WERI-Rb-1 (cell line): Measurements from ENCODE around the gene MUCL3.
"Not testable (repeated sequence)": the region's sequence is repeated elsewhere in the genome, so short reads cannot be mapped to it uniquely, and the experiment has no call there.

ENCODE experiments used
- DNase-seq: peaks from one replicate; pipeline ENCODE4 v3.0.0-alpha.2; 2020
- H3K27ac ChIP-seq: fragments of 250-450 bp; sonication (Bioruptor Pico); 2 replicates; pipeline ENCODE4 v1.5.1; 2020; ENCODE audit warnings: mild to moderate bottlenecking, moderate library complexity
- H3K27me3 ChIP-seq: fragments of 250-450 bp; sonication (Bioruptor Pico); 2 replicates; pipeline ENCODE4 v1.5.1; 2021; ENCODE audit warnings: mild to moderate bottlenecking, low read depth, moderate library complexity; ENCODE audit not compliant: insufficient read depth, severe bottlenecking
- H3K36me3 ChIP-seq: fragments of 250-450 bp; sonication (Bioruptor Pico); 2 replicates; pipeline ENCODE4 v1.5.1; 2020; ENCODE audit warnings: mild to moderate bottlenecking, moderate library complexity
- H3K4me3 ChIP-seq: 2 replicates; pipeline ENCODE4 v1.5.1; 2011; ENCODE audit warnings: low read depth, mild to moderate bottlenecking, control low read depth, low read length
- H3K9me3 ChIP-seq: fragments of 250-450 bp; sonication (Bioruptor Pico); 2 replicates; pipeline ENCODE4 v1.5.1; 2021; ENCODE audit warnings: mild to moderate bottlenecking, moderate library complexity; ENCODE audit not compliant: severe bottlenecking
- TF ChIP-seq, protein P1 (sequence below): IDR thresholded peaks from 2 replicates; pipeline ENCODE4 v1.5.1; 2011; ENCODE audit warnings: low read depth, mild to moderate bottlenecking, control low read depth, inconsistent platforms, low read length

The MUCL3 gene

DNA sequence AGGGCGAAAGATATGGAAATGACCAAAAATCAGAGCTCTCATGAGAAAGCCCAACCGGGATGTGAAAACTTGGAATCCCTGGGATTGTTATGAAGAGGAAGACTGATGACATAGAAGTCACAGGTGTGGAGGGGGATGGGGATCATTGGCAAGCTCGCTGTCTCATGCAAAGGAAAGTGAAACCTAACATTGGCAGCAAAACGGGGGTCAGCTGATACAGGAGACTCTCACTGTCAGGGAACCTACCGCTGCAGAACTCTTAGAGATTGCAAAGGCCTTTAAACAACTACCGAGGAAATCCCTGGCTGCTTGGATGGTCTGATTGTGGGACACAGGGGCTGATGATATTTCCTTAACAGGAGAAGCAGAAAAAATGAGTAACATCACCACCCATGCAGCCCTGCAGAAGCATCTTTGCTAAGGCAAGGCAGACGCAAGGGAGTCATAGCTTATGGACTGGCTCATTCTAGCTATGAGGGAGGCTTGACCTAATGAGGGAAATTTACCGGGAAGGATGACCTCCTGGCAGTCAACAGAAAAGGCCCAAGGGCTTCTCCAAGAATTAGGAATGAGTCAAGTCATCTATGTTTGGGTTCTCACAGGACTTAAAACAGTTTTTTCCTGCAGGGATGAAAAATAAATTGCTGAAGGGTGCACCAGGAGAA lies 49.8 kb downstream of the MUCL3 start:
- H3K27ac ChIP-seq, result no peak overlapping the region
- TF ChIP-seq, protein P1, sequence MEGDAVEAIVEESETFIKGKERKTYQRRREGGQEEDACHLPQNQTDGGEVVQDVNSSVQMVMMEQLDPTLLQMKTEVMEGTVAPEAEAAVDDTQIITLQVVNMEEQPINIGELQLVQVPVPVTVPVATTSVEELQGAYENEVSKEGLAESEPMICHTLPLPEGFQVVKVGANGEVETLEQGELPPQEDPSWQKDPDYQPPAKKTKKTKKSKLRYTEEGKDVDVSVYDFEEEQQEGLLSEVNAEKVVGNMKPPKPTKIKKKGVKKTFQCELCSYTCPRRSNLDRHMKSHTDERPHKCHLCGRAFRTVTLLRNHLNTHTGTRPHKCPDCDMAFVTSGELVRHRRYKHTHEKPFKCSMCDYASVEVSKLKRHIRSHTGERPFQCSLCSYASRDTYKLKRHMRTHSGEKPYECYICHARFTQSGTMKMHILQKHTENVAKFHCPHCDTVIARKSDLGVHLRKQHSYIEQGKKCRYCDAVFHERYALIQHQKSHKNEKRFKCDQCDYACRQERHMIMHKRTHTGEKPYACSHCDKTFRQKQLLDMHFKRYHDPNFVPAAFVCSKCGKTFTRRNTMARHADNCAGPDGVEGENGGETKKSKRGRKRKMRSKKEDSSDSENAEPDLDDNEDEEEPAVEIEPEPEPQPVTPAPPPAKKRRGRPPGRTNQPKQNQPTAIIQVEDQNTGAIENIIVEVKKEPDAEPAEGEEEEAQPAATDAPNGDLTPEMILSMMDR, result no peak
- no peak for DNase-seq
- H3K36me3 ChIP-seq, result no peaks in the 10 kb centered on the region
- no peak overlapping the region for H3K4me3 ChIP-seq
- H3K9me3 ChIP-seq, result peaks cover 15% of the 10 kb centered on the region
- peaks cover 34% of the 10 kb centered on the region for H3K27me3 ChIP-seq

GRCh38 chr6:30991891-30992290 lies 51.1 kb downstream of the MUCL3 start:
- TF ChIP-seq, protein P1, result no peak
- no peak overlapping the region for H3K4me3 ChIP-seq
- no peaks in the 10 kb centered on the region for H3K36me3 ChIP-seq
- no peak for DNase-seq
- H3K27ac ChIP-seq, result no peak overlapping the region
- peaks cover 15% of the 10 kb centered on the region for H3K9me3 ChIP-seq
- peaks cover 28% of the 10 kb centered on the region for H3K27me3 ChIP-seq

DNA sequence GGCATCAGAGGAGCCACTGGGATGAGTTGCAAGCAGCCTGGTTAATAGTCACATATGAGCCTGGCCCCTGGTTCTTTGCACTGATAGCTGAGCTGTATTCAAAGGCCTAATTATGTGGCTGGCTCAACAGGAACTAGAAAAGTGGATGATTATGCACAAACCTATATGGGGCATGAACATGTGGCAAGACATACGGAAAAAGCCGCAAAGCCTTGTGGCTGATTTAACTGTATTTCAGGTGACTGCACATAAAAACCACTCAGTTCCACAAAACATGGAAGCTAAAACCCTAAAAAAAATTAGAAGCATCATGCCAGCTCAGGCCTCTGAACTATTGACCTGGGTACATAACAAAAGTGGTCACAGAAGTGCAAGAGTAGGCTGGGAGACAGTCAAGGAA lies 56.5 kb downstream of the MUCL3 start:
- Histone ChIP-seq H3K27ac (no peak overlapping the region), H3K9me3 (peaks cover 12% of the 10 kb centered on the region), H3K27me3 (peaks cover 5% of the 10 kb centered on the region), H3K4me3 (no peak overlapping the region), H3K36me3 (no peaks in the 10 kb centered on the region)
- DNase-seq, result no peak
- TF ChIP-seq, protein P1, result no peak

GRCh38 chr6:30998785-30999184 lies 58.0 kb downstream of the MUCL3 start:
- Histone ChIP-seq H3K36me3 (no peaks in the 10 kb centered on the region), H3K4me3 (no peak overlapping the region), H3K27me3 (peaks cover 8% of the 10 kb centered on the region), H3K27ac (no peak overlapping the region), H3K9me3 (peaks cover 8% of the 10 kb centered on the region)
- no peak for DNase-seq
- TF ChIP-seq, protein P1, result no peak

- not testable (repeated sequence) for H3K4me3 ChIP-seq, H3K9me3 ChIP-seq, DNase-seq, H3K36me3 ChIP-seq, H3K27ac ChIP-seq
- peaks cover 10% of the 10 kb centered on the region for H3K27me3 ChIP-seq
Observed at GRCh38 chr6:31000067-31000860, 59.5 kb downstream of the MUCL3 start.

- Histone ChIP-seq H3K27me3 (peaks cover 22% of the 10 kb centered on the region), H3K36me3 (no peaks in the 10 kb centered on the region), H3K9me3 (peaks cover 2% of the 10 kb centered on the region), H3K4me3 (no peak overlapping the region), H3K27ac (no peak overlapping the region)
- no peak for DNase-seq
- TF ChIP-seq, protein P1, result no peak
Observed at GRCh38 chr6:31001281-31001888, 60.6 kb downstream of the MUCL3 start.
